IMR-90 (cell line): Measurements from ENCODE around the gene TIMM8A.

Source experiments
- BHLHE40 ChIP-seq: fragments of 150-350 bp; IDR thresholded peaks from 2 replicates; pipeline ENCODE4 v1.6.1; 2016; ENCODE audit warnings: mild to moderate bottlenecking, low read depth, low read length
- CHD1 ChIP-seq: IDR thresholded peaks from 2 replicates; pipeline ENCODE4 v1.6.1; 2012; ENCODE audit warnings: low read depth, low read length, improper control_type of control experiment
- FOS ChIP-seq: fragments of 150-350 bp; IDR thresholded peaks from 2 replicates; pipeline ENCODE4 v1.6.1; 2016; ENCODE audit warnings: low read depth, low read length
- MXI1 ChIP-seq: IDR thresholded peaks from 2 replicates; pipeline ENCODE4 v1.6.1; 2012; ENCODE audit warnings: low read depth, mild to moderate bottlenecking, low read length, moderate library complexity, borderline replicate concordance
- NFE2L2 ChIP-seq: fragments of 150-350 bp; IDR thresholded peaks from 2 replicates; pipeline ENCODE4 v1.6.1; 2016; ENCODE audit warnings: low read depth, mild to moderate bottlenecking, low read length
- POLR2A ChIP-seq: IDR thresholded peaks from 2 replicates; pipeline ENCODE4 v1.6.1; 2012; ENCODE audit warnings: mild to moderate bottlenecking, low read depth, low read length
- RAD21 ChIP-seq: IDR thresholded peaks from 2 replicates; pipeline ENCODE4 v1.6.1; 2012; ENCODE audit warnings: low read length, improper control_type of control experiment
- RFX5 ChIP-seq: IDR thresholded peaks from 2 replicates; pipeline ENCODE4 v1.8.0; 2012; ENCODE audit warnings: low read depth, mild to moderate bottlenecking, low read length, moderate library complexity
- SMC3 ChIP-seq: fragments of 150-350 bp; IDR thresholded peaks from 2 replicates; pipeline ENCODE4 v1.6.1; 2016; ENCODE audit warnings: low read depth, mild to moderate bottlenecking, antibody characterized with exemption, low read length, moderate library complexity
- TF ChIP-seq, protein P1 (sequence below): conservative IDR thresholded peaks from 2 replicates; pipeline ENCODE4 v1.5.1; 2012; ENCODE audit warnings: mild to moderate bottlenecking, low read depth, low read length, improper control_type of control experiment
- TF ChIP-seq, protein P2 (sequence below): fragments of 150-350 bp; IDR thresholded peaks from 2 replicates; pipeline ENCODE4 v1.6.1; 2017; ENCODE audit warnings: mild to moderate bottlenecking, antibody characterized with exemption, low read length, low read depth
- TF ChIP-seq, protein P3 (sequence below): fragments of 150-350 bp; IDR thresholded peaks from 2 replicates; pipeline ENCODE4 v1.6.1; 2016; ENCODE audit warnings: low read depth, mild to moderate bottlenecking, low read length, moderate library complexity, borderline replicate concordance

DNA sequence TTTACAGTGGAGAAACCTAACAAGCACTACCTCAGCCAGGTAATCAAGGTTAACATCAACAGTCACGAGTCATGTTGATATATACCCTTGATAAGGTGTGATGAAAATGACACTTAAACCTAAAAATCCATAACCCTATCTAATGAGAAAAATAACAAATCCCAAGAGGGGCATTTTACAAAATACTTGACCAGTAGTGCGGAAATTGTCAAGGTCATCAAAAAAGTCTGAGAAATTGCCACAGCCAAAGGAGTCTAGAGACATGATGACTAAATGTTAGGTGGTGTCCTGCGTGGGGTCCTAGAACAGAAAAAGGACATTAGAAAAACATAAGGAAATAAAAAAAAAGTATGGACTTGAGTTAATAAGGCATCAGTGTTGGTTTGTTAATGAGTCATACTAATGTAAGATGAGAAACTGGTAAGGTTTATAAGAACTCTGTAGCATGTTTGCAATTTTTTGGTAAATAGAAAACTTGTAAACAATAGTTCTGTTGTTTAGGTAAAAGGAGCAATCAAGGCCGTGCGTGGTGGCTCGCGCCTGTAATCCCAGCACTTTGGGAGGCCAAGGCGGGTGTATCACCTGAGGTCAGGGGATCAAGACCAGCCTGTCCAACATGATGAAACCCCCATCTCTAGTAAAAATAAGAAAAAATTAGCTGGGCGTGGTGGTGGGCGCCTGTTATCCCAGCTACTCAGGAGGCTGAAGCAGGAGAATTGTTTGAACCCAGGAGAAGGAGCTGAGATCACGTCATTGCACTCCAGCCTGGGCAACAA is 45.2 kb upstream of the TIMM8A start:
- TF ChIP-seq, protein P1, sequence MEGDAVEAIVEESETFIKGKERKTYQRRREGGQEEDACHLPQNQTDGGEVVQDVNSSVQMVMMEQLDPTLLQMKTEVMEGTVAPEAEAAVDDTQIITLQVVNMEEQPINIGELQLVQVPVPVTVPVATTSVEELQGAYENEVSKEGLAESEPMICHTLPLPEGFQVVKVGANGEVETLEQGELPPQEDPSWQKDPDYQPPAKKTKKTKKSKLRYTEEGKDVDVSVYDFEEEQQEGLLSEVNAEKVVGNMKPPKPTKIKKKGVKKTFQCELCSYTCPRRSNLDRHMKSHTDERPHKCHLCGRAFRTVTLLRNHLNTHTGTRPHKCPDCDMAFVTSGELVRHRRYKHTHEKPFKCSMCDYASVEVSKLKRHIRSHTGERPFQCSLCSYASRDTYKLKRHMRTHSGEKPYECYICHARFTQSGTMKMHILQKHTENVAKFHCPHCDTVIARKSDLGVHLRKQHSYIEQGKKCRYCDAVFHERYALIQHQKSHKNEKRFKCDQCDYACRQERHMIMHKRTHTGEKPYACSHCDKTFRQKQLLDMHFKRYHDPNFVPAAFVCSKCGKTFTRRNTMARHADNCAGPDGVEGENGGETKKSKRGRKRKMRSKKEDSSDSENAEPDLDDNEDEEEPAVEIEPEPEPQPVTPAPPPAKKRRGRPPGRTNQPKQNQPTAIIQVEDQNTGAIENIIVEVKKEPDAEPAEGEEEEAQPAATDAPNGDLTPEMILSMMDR: no peak
- no peak; the same call in 1 of the 2 replicates for TF ChIP-seq POLR2A
- TF ChIP-seq, protein P2, sequence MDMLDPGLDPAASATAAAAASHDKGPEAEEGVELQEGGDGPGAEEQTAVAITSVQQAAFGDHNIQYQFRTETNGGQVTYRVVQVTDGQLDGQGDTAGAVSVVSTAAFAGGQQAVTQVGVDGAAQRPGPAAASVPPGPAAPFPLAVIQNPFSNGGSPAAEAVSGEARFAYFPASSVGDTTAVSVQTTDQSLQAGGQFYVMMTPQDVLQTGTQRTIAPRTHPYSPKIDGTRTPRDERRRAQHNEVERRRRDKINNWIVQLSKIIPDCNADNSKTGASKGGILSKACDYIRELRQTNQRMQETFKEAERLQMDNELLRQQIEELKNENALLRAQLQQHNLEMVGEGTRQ: no peak
- TF ChIP-seq, protein P3, sequence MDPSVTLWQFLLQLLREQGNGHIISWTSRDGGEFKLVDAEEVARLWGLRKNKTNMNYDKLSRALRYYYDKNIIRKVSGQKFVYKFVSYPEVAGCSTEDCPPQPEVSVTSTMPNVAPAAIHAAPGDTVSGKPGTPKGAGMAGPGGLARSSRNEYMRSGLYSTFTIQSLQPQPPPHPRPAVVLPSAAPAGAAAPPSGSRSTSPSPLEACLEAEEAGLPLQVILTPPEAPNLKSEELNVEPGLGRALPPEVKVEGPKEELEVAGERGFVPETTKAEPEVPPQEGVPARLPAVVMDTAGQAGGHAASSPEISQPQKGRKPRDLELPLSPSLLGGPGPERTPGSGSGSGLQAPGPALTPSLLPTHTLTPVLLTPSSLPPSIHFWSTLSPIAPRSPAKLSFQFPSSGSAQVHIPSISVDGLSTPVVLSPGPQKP: no peak
- no peak for TF ChIP-seq RAD21
- no peak for TF ChIP-seq SMC3
- TF ChIP-seq FOS: no peak
- TF ChIP-seq RFX5: no peak
- no peak for TF ChIP-seq NFE2L2
- TF ChIP-seq MXI1: no peak
- TF ChIP-seq CHD1: no peak
- no peak for TF ChIP-seq BHLHE40
